Vagina (tissue), 2 donors: ENCODE results near the gene STIM2.

Experiments
- CTCF ChIP-seq, 3 experiments: fragments of 450-650 bp in 2 of 3; fragments of 200-600 bp in 1 of 3; sonication (generic) in 1 of 3; IDR thresholded peaks; one replicate each; pipeline ENCODE4 v1.5.1; 2017 to 2019; ENCODE audit warnings: antibody characterized with exemption in 3 of 3, mild to moderate bottlenecking in 2 of 3, moderate library complexity in 2 of 3
- POLR2A ChIP-seq, 2 donors: fragments of 450-650 bp; IDR thresholded peaks; one replicate each; pipeline ENCODE4 v1.6.1; 2017; ENCODE audit warnings: antibody characterized with exemption in 2 of 2, mild to moderate bottlenecking in 2 of 2, moderate library complexity in 2 of 2

DNA sequence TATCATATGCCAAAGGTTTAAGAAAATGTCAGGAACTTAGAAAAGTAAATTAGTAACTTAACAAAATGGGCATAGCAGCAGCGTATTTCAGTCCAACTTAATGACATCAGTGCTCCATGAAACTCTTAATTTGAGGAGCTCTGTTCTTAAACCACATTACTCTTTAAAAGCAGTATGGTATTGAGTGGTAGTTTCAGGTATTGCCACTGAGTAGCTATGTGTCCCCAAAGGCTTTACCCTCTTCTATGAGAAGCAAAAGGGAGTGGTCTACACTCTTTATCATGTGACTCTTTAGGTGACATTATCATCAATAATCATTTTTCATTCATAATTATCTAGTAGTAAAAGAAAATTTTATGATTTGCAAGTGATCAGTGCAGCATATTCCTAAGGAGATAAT, 158.3 kb downstream of the STIM2 start:
- TF ChIP-seq CTCF (IDR thresholded peaks at IDR 0.05) (no peak), POLR2A (IDR thresholded peaks at IDR 0.05) (no peak)
